Osteoblast (primary cell): ENCODE measurements around the gene IFNW1. TPM values are rescaled to one million over a fixed set of nuclear protein-coding genes. Genes with fewer than 3 reads are reported as not detected.
"Not testable (repeated sequence)": the region's sequence is repeated elsewhere in the genome, so short reads cannot be mapped to it uniquely, and the experiment has no call there.

Experiments used
- DNase-seq: peaks from one replicate; pipeline ENCODE4 v3.0.0; 2011; ENCODE audit warnings: low spot score, mixed read lengths; ENCODE audit not compliant: insufficient read length; ENCODE audit errors: missing footprints
- H2AFZ ChIP-seq: 2 replicates; pipeline ENCODE4 v1.6.0; 2011; ENCODE audit warnings: mild to moderate bottlenecking, low read length
- H3K27ac ChIP-seq: 2 replicates; pipeline ENCODE4 v1.5.1; 2011; ENCODE audit warnings: mild to moderate bottlenecking, low read depth, low read length, moderate library complexity
- H3K27me3 ChIP-seq: 2 replicates; pipeline ENCODE4 v1.6.0; 2012; ENCODE audit warnings: mild to moderate bottlenecking, control low read depth, inconsistent platforms, low read length, moderate library complexity; ENCODE audit not compliant: insufficient read depth
- H3K36me3 ChIP-seq: 2 replicates; pipeline ENCODE4 v1.5.1; 2011; ENCODE audit warnings: mild to moderate bottlenecking, low read length, control low read depth, moderate library complexity; ENCODE audit not compliant: insufficient read depth
- H3K4me1 ChIP-seq: 2 replicates; pipeline ENCODE4 v1.5.1; 2011; ENCODE audit warnings: mild to moderate bottlenecking, low read length, control low read depth, moderate library complexity; ENCODE audit not compliant: insufficient read depth
- H3K4me2 ChIP-seq: 2 replicates; pipeline ENCODE4 v1.6.0; 2011; ENCODE audit warnings: mild to moderate bottlenecking, low read length; ENCODE audit not compliant: insufficient read depth
- H3K4me3 ChIP-seq: fragments of 200-600 bp; sonication (generic); 3 replicates; pipeline ENCODE4 v1.5.1; 2012; ENCODE audit warnings: mild to moderate bottlenecking, low read length, inconsistent platforms; ENCODE audit not compliant: insufficient read depth
- H3K79me2 ChIP-seq: 2 replicates; pipeline ENCODE4 v1.6.0; 2012; ENCODE audit warnings: mild to moderate bottlenecking, low read length, control low read depth, inconsistent platforms; ENCODE audit not compliant: insufficient read depth
- H3K9me3 ChIP-seq: 2 replicates; pipeline ENCODE4 v1.5.1; 2011; ENCODE audit warnings: low read depth, low read length, control low read depth
- H4K20me1 ChIP-seq: 2 replicates; pipeline ENCODE4 v1.6.0; 2012; ENCODE audit warnings: mild to moderate bottlenecking, low read length, control low read depth; ENCODE audit not compliant: insufficient read depth
- CTCF ChIP-seq: IDR thresholded peaks from 2 replicates; pipeline ENCODE4 v1.5.1; 2011; ENCODE audit warnings: mild to moderate bottlenecking, low read depth, low read length, moderate library complexity; ENCODE audit errors: extremely low read depth
- total RNA-seq: library from RNA; depleted of rRNA; stranded (reverse); fragments of >200 nt; gene quantifications from 2 replicates; pipeline ENCODE4 v1.2.3, GENCODE V29; 2012

The IFNW1 gene
- total RNA-seq, 1 donor: not detected

- H2AFZ ChIP-seq: no peak overlapping the region
- H3K4me1 ChIP-seq: no peaks in the 10 kb centered on the region
- no peaks in the 10 kb centered on the region for H3K9me3 ChIP-seq
- H3K36me3 ChIP-seq: no peaks in the 10 kb centered on the region
- no peaks in the 10 kb centered on the region for H3K79me2 ChIP-seq
- H3K27ac ChIP-seq: no peak overlapping the region
- H3K4me3 ChIP-seq: no peak overlapping the region
- H3K4me2 ChIP-seq: no peak overlapping the region
- no peak for TF ChIP-seq CTCF
- peaks cover 5% of the 10 kb centered on the region for H3K27me3 ChIP-seq
- no peaks in the 10 kb centered on the region for H4K20me1 ChIP-seq
- no peak for DNase-seq
Measured at GRCh38 chr9:21172156-21172555, 30.5 kb upstream of the IFNW1 start.

GRCh38 chr9:21171351-21171750 lies 29.7 kb upstream of the IFNW1 start:
- TF ChIP-seq CTCF: no peak
- DNase-seq: no peak
- Histone ChIP-seq H3K79me2 (no peaks in the 10 kb centered on the region), H3K9me3 (no peaks in the 10 kb centered on the region), H3K4me3 (no peak overlapping the region), H3K4me1 (no peaks in the 10 kb centered on the region), H2AFZ (no peak overlapping the region), H4K20me1 (no peaks in the 10 kb centered on the region), H3K36me3 (no peaks in the 10 kb centered on the region), H3K27ac (no peak overlapping the region), H3K4me2 (no peak overlapping the region), H3K27me3 (peaks cover 3% of the 10 kb centered on the region)

GRCh38 chr9:21166560-21166959 lies 24.9 kb upstream of the IFNW1 start, which contains the start of gene IFNA21:
Gene IFNA21 (minus strand): TSS chr9:21166660. CDS start chr9:21166612, 48 bp downstream.
- H3K27ac ChIP-seq, H3K4me2 ChIP-seq, DNase-seq, H3K9me3 ChIP-seq, H2AFZ ChIP-seq, H3K4me1 ChIP-seq, H3K79me2 ChIP-seq, H3K27me3 ChIP-seq, H4K20me1 ChIP-seq, H3K4me3 ChIP-seq, H3K36me3 ChIP-seq: not testable (repeated sequence)

- DNase-seq: no peak
- TF ChIP-seq CTCF: no peak
- no peaks in the 10 kb centered on the region for H3K36me3 ChIP-seq
- H2AFZ ChIP-seq: no peak overlapping the region
- no peak overlapping the region for H3K27ac ChIP-seq
- H3K9me3 ChIP-seq: no peaks in the 10 kb centered on the region
- H3K27me3 ChIP-seq: no peaks in the 10 kb centered on the region
- no peaks in the 10 kb centered on the region for H3K79me2 ChIP-seq
- H4K20me1 ChIP-seq: no peaks in the 10 kb centered on the region
- no peaks in the 10 kb centered on the region for H3K4me1 ChIP-seq
- no peak overlapping the region for H3K4me3 ChIP-seq
- no peak overlapping the region for H3K4me2 ChIP-seq
Measured at GRCh38 chr9:21165516-21165915, 23.9 kb upstream of the IFNW1 start.
